Liver (tissue), 9 donors: ENCODE measurements around the gene PRSS22. TPM values are rescaled to one million over a fixed set of nuclear protein-coding genes. Genes with fewer than 3 reads are reported as not detected.

Experiments
- DNase-seq: peaks from one replicate; pipeline ENCODE4 v3.0.0-alpha.2; 2017; ENCODE audit warnings: low spot score
- H3K27ac ChIP-seq, 2 donors: one replicate each; pipeline ENCODE4 v1.7.0; 2013; ENCODE audit warnings: inconsistent platforms in 2 of 2, low read length in 2 of 2, control low read depth in 1 of 2, low read depth in 1 of 2, mild to moderate bottlenecking in 1 of 2
- H3K27me3 ChIP-seq, 4 donors: one replicate each; pipeline versions ENCODE4 v1.6.1 to v1.7.0; 2013; ENCODE audit warnings: low read length in 3 of 4, inconsistent platforms in 1 of 4, mild to moderate bottlenecking in 1 of 4, moderate library complexity in 1 of 4; ENCODE audit not compliant: control insufficient read depth in 4 of 4, insufficient read depth in 4 of 4
- H3K36me3 ChIP-seq, 4 donors: one replicate each; pipeline versions ENCODE4 v1.6.1 to v1.7.0; 2013; ENCODE audit warnings: low read length in 3 of 4, mild to moderate bottlenecking in 3 of 4, low read depth in 1 of 4, moderate library complexity in 1 of 4; ENCODE audit not compliant: control insufficient read depth in 4 of 4, insufficient read depth in 3 of 4
- H3K4me1 ChIP-seq, 4 donors: one replicate each; pipeline versions ENCODE4 v1.6.1 to v1.7.0; 2013; ENCODE audit warnings: low read length in 3 of 4, mild to moderate bottlenecking in 3 of 4, moderate library complexity in 1 of 4; ENCODE audit not compliant: control insufficient read depth in 4 of 4, insufficient read depth in 4 of 4
- H3K4me3 ChIP-seq, 3 donors: one replicate each; pipeline versions ENCODE4 v1.6.1 to v1.7.0; 2013; ENCODE audit warnings: low read length in 3 of 3, control low read depth in 1 of 3, low read depth in 1 of 3, mild to moderate bottlenecking in 1 of 3
- H3K9ac ChIP-seq, 2 donors: one replicate each; pipeline ENCODE4 v1.7.0; 2013; ENCODE audit warnings: low read length in 2 of 2, mild to moderate bottlenecking in 2 of 2, moderate library complexity in 2 of 2, control low read depth in 1 of 2, low read depth in 1 of 2
- H3K9me3 ChIP-seq, 4 donors: one replicate each; pipeline versions ENCODE4 v1.6.1 to v1.7.0; 2013; ENCODE audit warnings: low read length in 3 of 4; ENCODE audit not compliant: control insufficient read depth in 4 of 4
- ATF3 ChIP-seq: IDR thresholded peaks from 2 replicates; pipeline ENCODE4 v1.6.1; 2016; ENCODE audit warnings: antibody characterized with exemption
- EGR1 ChIP-seq, 2 donors: IDR thresholded peaks; 2 replicates each; pipeline ENCODE4 v1.6.1; 2016 to 2018; ENCODE audit warnings: antibody characterized with exemption in 2 of 2, low read depth in 2 of 2
- FOXA1 ChIP-seq: IDR thresholded peaks from 2 replicates; pipeline ENCODE4 v1.6.1; 2016; ENCODE audit warnings: antibody characterized with exemption
- FOXA2 ChIP-seq: IDR thresholded peaks from 2 replicates; pipeline ENCODE4 v1.6.1; 2016; ENCODE audit warnings: antibody characterized with exemption
- GABPA ChIP-seq, 2 donors: IDR thresholded peaks in 1 of 2; conservative IDR thresholded peaks in 1 of 2; 2 replicates each; pipeline ENCODE4 v1.6.1; 2016; ENCODE audit warnings: antibody characterized with exemption in 2 of 2, mild to moderate bottlenecking in 1 of 2, moderate library complexity in 1 of 2
- HNF4A ChIP-seq, 2 donors: conservative IDR thresholded peaks; 2 replicates each; pipeline ENCODE4 v1.6.1; 2016; ENCODE audit warnings: antibody characterized with exemption in 2 of 2, mild to moderate bottlenecking in 2 of 2
- HNF4G ChIP-seq: IDR thresholded peaks from 2 replicates; pipeline ENCODE4 v1.6.1; 2016; ENCODE audit warnings: antibody characterized with exemption
- JUND ChIP-seq, 2 donors: IDR thresholded peaks; 2 replicates each; pipeline ENCODE4 v1.6.1; 2016; ENCODE audit warnings: antibody characterized with exemption in 2 of 2
- NR2F2 ChIP-seq: IDR thresholded peaks from 2 replicates; pipeline ENCODE4 v1.6.1; 2016; ENCODE audit warnings: antibody characterized with exemption
- RAD21 ChIP-seq, 2 donors: IDR thresholded peaks; 2 replicates each; pipeline ENCODE4 v1.6.1; 2016; ENCODE audit warnings: antibody characterized with exemption in 2 of 2, mild to moderate bottlenecking in 2 of 2
- RXRA ChIP-seq, 2 donors: IDR thresholded peaks; 2 replicates each; pipeline ENCODE4 v1.6.1; 2017 to 2018; ENCODE audit warnings: antibody characterized with exemption in 2 of 2, mild to moderate bottlenecking in 1 of 2
- SP1 ChIP-seq: IDR thresholded peaks from 2 replicates; pipeline ENCODE4 v1.6.1; 2018; ENCODE audit warnings: antibody characterized with exemption, mild to moderate bottlenecking
- TAF1 ChIP-seq: conservative IDR thresholded peaks from 2 replicates; pipeline ENCODE4 v1.6.1; 2016; ENCODE audit warnings: antibody characterized with exemption, mild to moderate bottlenecking
- YY1 ChIP-seq: IDR thresholded peaks from 2 replicates; pipeline ENCODE4 v1.6.1; 2016; ENCODE audit warnings: antibody characterized with exemption, mild to moderate bottlenecking
- WGBS: extraction: QIAGEN DNeasy Blood & Tissue Kit; methylation state at CpG from one replicate; pipeline ENCODE4 v1.1.7; 2013; 5-methylcytosine and 5-hydroxymethylcytosine counted together
- polyA plus RNA-seq, 2 donors: library from polyadenylated mRNA; stranded (reverse) in 1 of 2; unstranded in 1 of 2; fragments of 200-250 nt in 1 of 2; fragments of >200 nt in 1 of 2; fragmentation: Nextera tagmentation in 1 of 2; extraction: Ambion mirVana in 1 of 2; gene quantifications; one replicate each; pipeline versions ENCODE4 v1.2.1 to v1.2.3, GENCODE V29; 2013 to 2015
- total RNA-seq, 2 donors: library from RNA; depleted of rRNA; stranded (reverse); fragments of >200 nt; gene quantifications; one replicate each; pipeline ENCODE4 v1.2.3, GENCODE V29; 2014
- TF ChIP-seq, protein P1 (sequence below): IDR thresholded peaks from 2 replicates; pipeline ENCODE4 v1.6.1; 2016; ENCODE audit warnings: antibody characterized with exemption
- TF ChIP-seq, protein P2 (sequence below): fragments of 150-350 bp; IDR thresholded peaks from 2 replicates; pipeline ENCODE4 v1.5.1; 2017; ENCODE audit warnings: improper control_type of control experiment, low read depth, low read length; ENCODE audit not compliant: missing input control
- TF ChIP-seq, protein P3 (sequence below): IDR thresholded peaks from 2 replicates; pipeline ENCODE4 v1.6.1; 2016; ENCODE audit warnings: antibody characterized with exemption, mild to moderate bottlenecking
- donor health status: healthy.
- donor health status: healthy.
- donor health status: healthy.
- donor health status: healthy.
- donor health status: healthy.

The PRSS22 gene
- total and polyA plus RNA-seq, 4 donors, result 0.23 to 1.1 (median 0.32) TPM; not detected in 1

- TF ChIP-seq FOXA1 (no peak), YY1 (no peak), HNF4G (no peak), TAF1 (no peak), EGR1 (IDR thresholded peaks at IDR 0.05; ENCODE audit: low read depth in 2 of 2) (no peak), NR2F2 (no peak), RXRA (IDR thresholded peaks at IDR 0.05) (no peak), SP1 (no peak), RAD21 (IDR thresholded peaks at IDR 0.05) (no peak), GABPA (IDR thresholded peaks at IDR 0.05 in 1 of 2, conservative IDR thresholded peaks at IDR 0.05 in 1 of 2) (no peak), HNF4A (conservative IDR thresholded peaks at IDR 0.05) (no peak)
- TF ChIP-seq, protein P1, sequence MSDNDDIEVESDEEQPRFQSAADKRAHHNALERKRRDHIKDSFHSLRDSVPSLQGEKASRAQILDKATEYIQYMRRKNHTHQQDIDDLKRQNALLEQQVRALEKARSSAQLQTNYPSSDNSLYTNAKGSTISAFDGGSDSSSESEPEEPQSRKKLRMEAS, result no peak
- TF ChIP-seq, protein P2, sequence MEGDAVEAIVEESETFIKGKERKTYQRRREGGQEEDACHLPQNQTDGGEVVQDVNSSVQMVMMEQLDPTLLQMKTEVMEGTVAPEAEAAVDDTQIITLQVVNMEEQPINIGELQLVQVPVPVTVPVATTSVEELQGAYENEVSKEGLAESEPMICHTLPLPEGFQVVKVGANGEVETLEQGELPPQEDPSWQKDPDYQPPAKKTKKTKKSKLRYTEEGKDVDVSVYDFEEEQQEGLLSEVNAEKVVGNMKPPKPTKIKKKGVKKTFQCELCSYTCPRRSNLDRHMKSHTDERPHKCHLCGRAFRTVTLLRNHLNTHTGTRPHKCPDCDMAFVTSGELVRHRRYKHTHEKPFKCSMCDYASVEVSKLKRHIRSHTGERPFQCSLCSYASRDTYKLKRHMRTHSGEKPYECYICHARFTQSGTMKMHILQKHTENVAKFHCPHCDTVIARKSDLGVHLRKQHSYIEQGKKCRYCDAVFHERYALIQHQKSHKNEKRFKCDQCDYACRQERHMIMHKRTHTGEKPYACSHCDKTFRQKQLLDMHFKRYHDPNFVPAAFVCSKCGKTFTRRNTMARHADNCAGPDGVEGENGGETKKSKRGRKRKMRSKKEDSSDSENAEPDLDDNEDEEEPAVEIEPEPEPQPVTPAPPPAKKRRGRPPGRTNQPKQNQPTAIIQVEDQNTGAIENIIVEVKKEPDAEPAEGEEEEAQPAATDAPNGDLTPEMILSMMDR, result no peak
- Histone ChIP-seq H3K9ac (no peak overlapping the region), H3K4me1 (no peaks in the 10 kb centered on the region), H3K36me3 (no peaks in the 10 kb centered on the region), H3K4me3 (no peak overlapping the region), H3K9me3 (no peaks in the 10 kb centered on the region), H3K27me3 (peaks cover 0 to 2% (median 0%) of the 10 kb centered on the region in 4 donors), H3K27ac (no peak overlapping the region)
- DNase-seq, result no peak
- 77% methylated on average over 14 of the region's 14 CpGs for WGBS
Measured at GRCh38 chr16:2827831-2828520, 30.0 kb downstream of the PRSS22 start.

GRCh38 chr16:2827374-2827791 lies 30.6 kb downstream of the PRSS22 start:
- no peak for TF ChIP-seq JUND (IDR thresholded peaks at IDR 0.05)
- TF ChIP-seq, protein P2, result no peak
- TF ChIP-seq ATF3, result no peak
- TF ChIP-seq YY1, result no peak
- TF ChIP-seq NR2F2, result no peak
- no peak for TF ChIP-seq TAF1
- no peak for TF ChIP-seq FOXA2
- no peak for TF ChIP-seq FOXA1
- TF ChIP-seq, protein P1, result no peak
- no peak for TF ChIP-seq SP1
- no peak for TF ChIP-seq RAD21 (IDR thresholded peaks at IDR 0.05)
- TF ChIP-seq HNF4A (conservative IDR thresholded peaks at IDR 0.05), result no peak
- TF ChIP-seq GABPA (IDR thresholded peaks at IDR 0.05 in 1 of 2, conservative IDR thresholded peaks at IDR 0.05 in 1 of 2), result no peak
- no peak for TF ChIP-seq RXRA (IDR thresholded peaks at IDR 0.05)
- TF ChIP-seq, protein P3, sequence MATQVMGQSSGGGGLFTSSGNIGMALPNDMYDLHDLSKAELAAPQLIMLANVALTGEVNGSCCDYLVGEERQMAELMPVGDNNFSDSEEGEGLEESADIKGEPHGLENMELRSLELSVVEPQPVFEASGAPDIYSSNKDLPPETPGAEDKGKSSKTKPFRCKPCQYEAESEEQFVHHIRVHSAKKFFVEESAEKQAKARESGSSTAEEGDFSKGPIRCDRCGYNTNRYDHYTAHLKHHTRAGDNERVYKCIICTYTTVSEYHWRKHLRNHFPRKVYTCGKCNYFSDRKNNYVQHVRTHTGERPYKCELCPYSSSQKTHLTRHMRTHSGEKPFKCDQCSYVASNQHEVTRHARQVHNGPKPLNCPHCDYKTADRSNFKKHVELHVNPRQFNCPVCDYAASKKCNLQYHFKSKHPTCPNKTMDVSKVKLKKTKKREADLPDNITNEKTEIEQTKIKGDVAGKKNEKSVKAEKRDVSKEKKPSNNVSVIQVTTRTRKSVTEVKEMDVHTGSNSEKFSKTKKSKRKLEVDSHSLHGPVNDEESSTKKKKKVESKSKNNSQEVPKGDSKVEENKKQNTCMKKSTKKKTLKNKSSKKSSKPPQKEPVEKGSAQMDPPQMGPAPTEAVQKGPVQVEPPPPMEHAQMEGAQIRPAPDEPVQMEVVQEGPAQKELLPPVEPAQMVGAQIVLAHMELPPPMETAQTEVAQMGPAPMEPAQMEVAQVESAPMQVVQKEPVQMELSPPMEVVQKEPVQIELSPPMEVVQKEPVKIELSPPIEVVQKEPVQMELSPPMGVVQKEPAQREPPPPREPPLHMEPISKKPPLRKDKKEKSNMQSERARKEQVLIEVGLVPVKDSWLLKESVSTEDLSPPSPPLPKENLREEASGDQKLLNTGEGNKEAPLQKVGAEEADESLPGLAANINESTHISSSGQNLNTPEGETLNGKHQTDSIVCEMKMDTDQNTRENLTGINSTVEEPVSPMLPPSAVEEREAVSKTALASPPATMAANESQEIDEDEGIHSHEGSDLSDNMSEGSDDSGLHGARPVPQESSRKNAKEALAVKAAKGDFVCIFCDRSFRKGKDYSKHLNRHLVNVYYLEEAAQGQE, result no peak
- TF ChIP-seq HNF4G, result no peak
- Histone ChIP-seq H3K36me3 (no peaks in the 10 kb centered on the region), H3K9me3 (no peaks in the 10 kb centered on the region), H3K9ac (no peak overlapping the region), H3K4me3 (no peak overlapping the region), H3K4me1 (no peaks in the 10 kb centered on the region), H3K27ac (no peak overlapping the region), H3K27me3 (peaks cover 0 to 2% (median 0%) of the 10 kb centered on the region in 4 donors)
- WGBS, result 77% methylated on average over 15 of the region's 15 CpGs
- no peak for DNase-seq
